ENCODE results near the gene ABCA5. TPM values are rescaled to one million over a fixed set of nuclear protein-coding genes. Genes with fewer than 3 reads are reported as not detected.
A peak's percentile ranks its signal among the peaks of the same experiment; 100 is the strongest.

Gene ABCA5
- total RNA-seq, 2 donors from 2014 or later = 2.7 to 2.8 TPM

GRCh38 chr17:69235338-69236058 lies 91.4 kb downstream of the ABCA5 start:
- Mint-ChIP-seq H3K4me3 (no peak overlapping the region), H3K36me3 (ENCODE audit: low read depth) (no peaks in the 10 kb centered on the region)
- H3K9ac ChIP-seq (ENCODE audit: extremely low read depth, low read length, poor library complexity, severe bottlenecking) = no peak overlapping the region

DNA sequence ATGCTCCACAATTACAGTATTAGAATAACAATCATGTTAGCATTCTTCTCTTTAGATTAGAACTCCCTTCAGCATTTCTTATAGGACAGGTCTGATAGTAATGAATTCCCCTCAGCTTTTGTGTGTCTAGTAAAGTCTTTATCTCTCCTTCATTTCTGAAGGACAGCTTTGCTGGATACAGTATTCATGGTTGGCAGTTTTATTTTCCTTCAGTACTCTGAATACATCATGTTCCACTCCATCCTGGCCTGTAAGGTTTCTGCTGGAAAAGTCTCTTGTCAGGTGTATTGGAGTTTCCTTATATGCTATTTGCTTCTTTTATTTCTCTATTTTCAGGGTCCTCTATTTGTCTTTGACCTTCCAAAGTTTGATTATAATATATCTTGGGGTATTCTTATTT lies 94.3 kb downstream of the ABCA5 start:
- peaks cover 12% of the 10 kb centered on the region for H3K9me3 Mint-ChIP-seq
- H3K27me3 Mint-ChIP-seq (ENCODE audit: insufficient read depth) = no peaks in the 10 kb centered on the region
- DNase-seq = no peak
- Histone ChIP-seq H3K27ac (ENCODE audit: low read depth, low read length) (no peak overlapping the region), H3K27me3 (ENCODE audit: control insufficient read depth, insufficient read depth, low read length, poor library complexity, severe bottlenecking) (no peaks in the 10 kb centered on the region), H3K9me3 (ENCODE audit: control insufficient read depth, low read length) (peaks cover 9% of the 10 kb centered on the region), H3K9ac (ENCODE audit: extremely low read depth, low read length, poor library complexity, severe bottlenecking) (no peak overlapping the region), H3K4me1 (ENCODE audit: control insufficient read depth, insufficient read depth, low read length) (peaks cover 5% of the 10 kb centered on the region), H3K4me3 (ENCODE audit: low read length) (no peak overlapping the region), H3K36me3 (ENCODE audit: control insufficient read depth, insufficient read depth, low read length) (no peaks in the 10 kb centered on the region)
- H3K27ac Mint-ChIP-seq = no peak overlapping the region
- H3K4me1 Mint-ChIP-seq = peaks cover 3% of the 10 kb centered on the region
- H3K36me3 Mint-ChIP-seq (ENCODE audit: low read depth) = no peaks in the 10 kb centered on the region
- H3K4me3 Mint-ChIP-seq = no peak overlapping the region
- TF ChIP-seq CTCF (conservative IDR thresholded peaks at IDR 0.05) = no peak

More at GRCh38 chr17:69235338-69236058, 91.4 kb downstream of the ABCA5 start:
- no peaks in the 10 kb centered on the region for H3K27me3 Mint-ChIP-seq (ENCODE audit: insufficient read depth)
- 3 to 9% methylated on average over 1 of the region's 1 CpG for WGBS, 2 experiments (ENCODE audit: insufficient coverage in 1 of 2, insufficient read length in 1 of 2)
- no peak overlapping the region for H3K4me3 ChIP-seq (ENCODE audit: low read length)
- peak; percentile 87 for TF ChIP-seq CTCF (conservative IDR thresholded peaks at IDR 0.05)
- peaks cover 12% of the 10 kb centered on the region for H3K9me3 Mint-ChIP-seq
- H3K36me3 ChIP-seq (ENCODE audit: control insufficient read depth, insufficient read depth, low read length) = no peaks in the 10 kb centered on the region
- peaks cover 9% of the 10 kb centered on the region for H3K9me3 ChIP-seq (ENCODE audit: control insufficient read depth, low read length)
- H3K4me1 ChIP-seq (ENCODE audit: control insufficient read depth, insufficient read depth, low read length) = peaks cover 18% of the 10 kb centered on the region
- H3K27me3 ChIP-seq (ENCODE audit: control insufficient read depth, insufficient read depth, low read length, poor library complexity, severe bottlenecking) = no peaks in the 10 kb centered on the region
- no peak overlapping the region for H3K27ac ChIP-seq (ENCODE audit: low read depth, low read length)
- peaks cover 19% of the 10 kb centered on the region for H3K4me1 Mint-ChIP-seq
- no peak overlapping the region for H3K27ac Mint-ChIP-seq
- peak; percentile 98 for DNase-seq

DNA sequence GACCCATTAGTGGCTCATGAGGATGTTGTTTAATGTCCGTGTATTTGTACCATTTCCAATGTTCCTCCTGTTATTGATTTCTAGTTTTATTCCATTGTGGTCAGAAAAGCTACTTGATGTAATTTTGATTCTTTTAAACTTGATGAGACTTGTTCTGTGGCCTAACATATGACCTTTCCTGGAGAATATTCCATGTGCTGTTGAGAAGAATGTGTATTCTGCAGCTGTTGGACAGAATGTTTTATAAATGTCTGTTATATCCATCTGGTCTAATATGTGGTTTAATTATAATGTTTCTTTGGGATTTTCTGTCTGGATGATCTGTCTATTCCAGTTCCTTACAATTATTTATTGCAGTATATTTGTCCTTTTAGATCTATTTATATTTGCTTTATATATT lies 95.4 kb downstream of the ABCA5 start:
- peaks cover 9% of the 10 kb centered on the region for H3K9me3 ChIP-seq (ENCODE audit: control insufficient read depth, low read length)
- no peaks in the 10 kb centered on the region for H3K4me1 ChIP-seq (ENCODE audit: control insufficient read depth, insufficient read depth, low read length)
- H3K36me3 ChIP-seq (ENCODE audit: control insufficient read depth, insufficient read depth, low read length) = no peaks in the 10 kb centered on the region
- no peak overlapping the region for H3K27ac ChIP-seq (ENCODE audit: low read depth, low read length)
- 100% methylated on average over 1 of the region's 1 CpG; no CpG with 5 or more reads in 1 of the 2 experiments for WGBS, 2 experiments (ENCODE audit: insufficient coverage in 1 of 2, insufficient read length in 1 of 2)
- Mint-ChIP-seq H3K36me3 (ENCODE audit: low read depth) (no peaks in the 10 kb centered on the region), H3K4me1 (peaks cover 3% of the 10 kb centered on the region), H3K4me3 (no peak overlapping the region), H3K27ac (no peak overlapping the region), H3K9me3 (peaks cover 12% of the 10 kb centered on the region), H3K27me3 (ENCODE audit: insufficient read depth) (no peaks in the 10 kb centered on the region)
- DNase-seq = no peak
- TF ChIP-seq CTCF (conservative IDR thresholded peaks at IDR 0.05) = no peak
- H3K4me3 ChIP-seq (ENCODE audit: low read length) = no peak overlapping the region
- no peaks in the 10 kb centered on the region for H3K27me3 ChIP-seq (ENCODE audit: control insufficient read depth, insufficient read depth, low read length, poor library complexity, severe bottlenecking)
- no peak overlapping the region for H3K9ac ChIP-seq (ENCODE audit: extremely low read depth, low read length, poor library complexity, severe bottlenecking)

Data from endodermal cell (in vitro differentiated cells).